Heart left ventricle (tissue), 16 donors: ENCODE results near the gene CCNT1. TPM values are rescaled to one million over a fixed set of nuclear protein-coding genes. Genes with fewer than 3 reads are reported as not detected.
"Not testable (repeated sequence)": the region's sequence is repeated elsewhere in the genome, so short reads cannot be mapped to it uniquely, and the experiment has no call there.

ENCODE experiments used
- ATAC-seq, 4 donors: fragments of 200-7000 bp; cut with Tn5 transposase; one replicate each; pipeline ENCODE4 v1.9.1; 2020 to 2022; ENCODE audit warnings: moderate library complexity in 4 of 4, mild to moderate bottlenecking in 3 of 4, moderate number of reproducible peaks in 1 of 4
- DNase-seq, 5 donors: peaks; one replicate each; pipeline ENCODE4 v3.0.0-alpha.2; 2020
- H3K27ac ChIP-seq, 12 donors: fragments of 200-600 bp; sonication (generic) in 4 of 12; one replicate each; pipeline versions ENCODE4 v1.5.0 to v1.8.0; 2016 to 2022; ENCODE audit warnings: mild to moderate bottlenecking in 2 of 12
- H3K27me3 ChIP-seq, 9 donors: fragments of 200-600 bp; sonication (generic) in 2 of 9; one replicate each; pipeline versions ENCODE4 v1.5.1 to v1.8.0; 2016 to 2022; ENCODE audit warnings: mild to moderate bottlenecking in 3 of 9
- H3K36me3 ChIP-seq, 9 donors: fragments of 200-600 bp; sonication (generic) in 2 of 9; one replicate each; pipeline versions ENCODE4 v1.5.0 to v1.8.0; 2018 to 2022; ENCODE audit warnings: mild to moderate bottlenecking in 2 of 9
- H3K4me1 ChIP-seq, 12 donors: fragments of 200-600 bp; sonication (generic) in 4 of 12; one replicate each; pipeline versions ENCODE4 v1.5.0 to v1.8.0; 2016 to 2022; ENCODE audit warnings: mild to moderate bottlenecking in 3 of 12
- H3K4me3 ChIP-seq, 12 donors: fragments of 200-600 bp; sonication (generic) in 4 of 12; one replicate each; pipeline versions ENCODE4 v1.5.0 to v1.8.0; 2017 to 2022; ENCODE audit warnings: mild to moderate bottlenecking in 9 of 12, moderate library complexity in 4 of 12
- H3K9me3 ChIP-seq, 12 donors: fragments of 200-600 bp; sonication (generic) in 4 of 12; one replicate each; pipeline versions ENCODE4 v1.5.0 to v1.8.0; 2016 to 2022; ENCODE audit warnings: mild to moderate bottlenecking in 1 of 12
- POLR2A ChIP-seq, 2 donors: fragments of 450-650 bp; IDR thresholded peaks; one replicate each; pipeline ENCODE4 v1.6.1; 2017; ENCODE audit warnings: antibody characterized with exemption in 2 of 2, mild to moderate bottlenecking in 2 of 2, moderate library complexity in 2 of 2
- WGBS, 4 donors: extraction: QIAGEN DNeasy Blood & Tissue Kit in 2 of 4; methylation state at CpG; one replicate each; pipeline versions ENCODE4 v1.1.5 to v1.1.7; 2013 to 2018; 5-methylcytosine and 5-hydroxymethylcytosine counted together
- intact Hi-C, 10 donors: fragments of 100-400 bp; cut with DNase I; formaldehyde crosslinking; loops; one replicate each; pipeline versions ENCODE4 v1.11.1 to v1.14.2; 2022
- polyA plus RNA-seq, 2 donors: library from polyadenylated mRNA; stranded (reverse); fragments of 200-250 nt; gene quantifications; one replicate each; pipeline ENCODE4 v1.2.3, GENCODE V29; 2013
- total RNA-seq, 9 donors: library from RNA; depleted of rRNA in 2 of 9; stranded (reverse); fragments of >200 nt in 2 of 9; fragmentation: NEBNext Ultra II Directional in 3 of 9; extraction: Animal tissue kit (Norgen Biotek cat#: 25700) in 3 of 9; gene quantifications; one replicate each; pipeline versions ENCODE4 v1.1.0 to v1.2.4, GENCODE V29; 2016 to 2023
- TF ChIP-seq, protein P1 (sequence below), 12 donors: fragments of 200-600 bp; sonication (generic) in 4 of 12; IDR thresholded peaks; one replicate each; pipeline versions ENCODE4 v1.5.0 to v1.8.0; 2018 to 2022; ENCODE audit warnings: antibody characterized with exemption in 12 of 12, mild to moderate bottlenecking in 5 of 12
- donor health status: ischemic (EF 13 %, LVEDD 7.1; RV severe dilation, severe dysfunction).
- donor health status: healthy with polysubstance abuse.
- donor health status: DM: no; HTN: yes; CAD: no.
- donor health status: DM: no; HTN: no; CAD: no.
- donor health status: ischemic (EF 25% LVEDD 6.9; RV normal size, moderate dysfunction).
- donor health status: ischemic (EF 25% LVEDD 5.7; RV mildly dilated, moderate dysfunction).
- donor health status: healthy.
- donor health status: DM: yes; HTN: yes; CAD: no.
- donor health status: ischemic (EF 35%, LVEDD 5.7; RV mildly dilated, moderate dysfunction).
- donor health status: nonischemic (EF 11% LVEDD 7.7; RV severe dilation, severe dysfunction).
- donor health status: DM: yes; HTN: yes; CAD: no.
- donor health status: PGD.
- donor health status: ischemic (EF 29% LVEDD 5.4; RV normal size, mild dysfunction).
- donor health status: nonischemic (EF 23%, LVEDD 6.1; RV moderate dilation, normal function).

CCNT1 gene
- total and polyA plus RNA-seq, 11 donors: 2.4 to 29.7 (median 16.6) TPM

DNA sequence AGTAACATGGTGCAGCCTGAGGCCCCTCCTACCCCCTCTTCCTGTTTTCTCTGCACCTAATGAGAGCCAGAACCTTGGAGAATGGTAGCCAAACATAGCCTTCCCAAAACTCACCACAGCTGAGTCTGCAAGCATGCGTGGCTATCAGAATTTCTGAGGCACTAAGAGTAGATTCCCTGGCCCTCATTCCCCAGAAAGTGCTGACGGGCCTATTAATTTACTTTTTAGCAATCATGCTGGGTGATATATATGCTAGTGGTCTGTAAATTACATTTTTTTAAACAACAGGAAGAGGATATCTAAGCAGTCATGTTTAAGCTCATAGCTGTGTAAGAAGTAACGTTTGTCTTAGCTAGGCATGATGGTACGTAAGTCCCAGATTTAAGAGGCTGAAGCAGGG lies 64.8 kb downstream of the CCNT1 start:
- 56 to 75% (median 70%) methylated on average over 4 of the region's 4 CpGs for WGBS, 4 donors
- DNase-seq (no peak), ATAC-seq (no peak)
- intact Hi-C loops: no loop called here
- no peak overlapping the region for H3K4me3 ChIP-seq
- peaks cover 0 to 98% (median 69%) of the 10 kb centered on the region in 9 donors for H3K36me3 ChIP-seq
- no peaks in the 10 kb centered on the region for H3K4me1 ChIP-seq
- H3K27me3 ChIP-seq: no peaks in the 10 kb centered on the region
- TF ChIP-seq, protein P1, sequence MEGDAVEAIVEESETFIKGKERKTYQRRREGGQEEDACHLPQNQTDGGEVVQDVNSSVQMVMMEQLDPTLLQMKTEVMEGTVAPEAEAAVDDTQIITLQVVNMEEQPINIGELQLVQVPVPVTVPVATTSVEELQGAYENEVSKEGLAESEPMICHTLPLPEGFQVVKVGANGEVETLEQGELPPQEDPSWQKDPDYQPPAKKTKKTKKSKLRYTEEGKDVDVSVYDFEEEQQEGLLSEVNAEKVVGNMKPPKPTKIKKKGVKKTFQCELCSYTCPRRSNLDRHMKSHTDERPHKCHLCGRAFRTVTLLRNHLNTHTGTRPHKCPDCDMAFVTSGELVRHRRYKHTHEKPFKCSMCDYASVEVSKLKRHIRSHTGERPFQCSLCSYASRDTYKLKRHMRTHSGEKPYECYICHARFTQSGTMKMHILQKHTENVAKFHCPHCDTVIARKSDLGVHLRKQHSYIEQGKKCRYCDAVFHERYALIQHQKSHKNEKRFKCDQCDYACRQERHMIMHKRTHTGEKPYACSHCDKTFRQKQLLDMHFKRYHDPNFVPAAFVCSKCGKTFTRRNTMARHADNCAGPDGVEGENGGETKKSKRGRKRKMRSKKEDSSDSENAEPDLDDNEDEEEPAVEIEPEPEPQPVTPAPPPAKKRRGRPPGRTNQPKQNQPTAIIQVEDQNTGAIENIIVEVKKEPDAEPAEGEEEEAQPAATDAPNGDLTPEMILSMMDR (IDR thresholded peaks at IDR 0.05): no peak
- TF ChIP-seq POLR2A (IDR thresholded peaks at IDR 0.05): no peak
- H3K27ac ChIP-seq: no peak overlapping the region
- H3K9me3 ChIP-seq: no peaks in the 10 kb centered on the region

DNA sequence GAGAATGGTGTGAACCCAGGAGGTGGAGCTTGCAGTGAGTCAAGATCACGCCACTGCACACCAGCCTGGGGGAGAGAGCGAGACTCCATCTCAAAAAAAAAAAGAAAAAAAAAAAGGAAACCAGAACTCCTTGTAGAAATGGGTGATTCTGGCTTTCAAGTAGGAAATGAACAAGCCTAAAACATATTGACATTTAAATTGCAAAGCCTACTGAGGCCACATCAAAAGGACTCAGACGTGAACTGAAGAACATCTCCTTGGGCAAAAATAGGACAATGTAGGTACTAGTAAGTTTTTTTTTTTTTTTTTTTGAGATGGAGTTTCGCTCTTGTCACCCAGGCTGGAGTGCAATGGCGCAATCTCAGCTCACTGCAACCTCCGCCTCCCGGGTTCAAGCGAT lies 71.2 kb downstream of the CCNT1 start:
- H3K27me3 ChIP-seq, intact Hi-C loops, H3K9me3 ChIP-seq, H3K27ac ChIP-seq, DNase-seq, H3K4me3 ChIP-seq, ATAC-seq, H3K4me1 ChIP-seq: not testable (repeated sequence)
- peaks cover 0 to 48% (median 12%) of the 10 kb centered on the region in 9 donors for H3K36me3 ChIP-seq
- 95 to 98% (median 97%) methylated on average over 8 of the region's 8 CpGs for WGBS, 4 donors

DNA sequence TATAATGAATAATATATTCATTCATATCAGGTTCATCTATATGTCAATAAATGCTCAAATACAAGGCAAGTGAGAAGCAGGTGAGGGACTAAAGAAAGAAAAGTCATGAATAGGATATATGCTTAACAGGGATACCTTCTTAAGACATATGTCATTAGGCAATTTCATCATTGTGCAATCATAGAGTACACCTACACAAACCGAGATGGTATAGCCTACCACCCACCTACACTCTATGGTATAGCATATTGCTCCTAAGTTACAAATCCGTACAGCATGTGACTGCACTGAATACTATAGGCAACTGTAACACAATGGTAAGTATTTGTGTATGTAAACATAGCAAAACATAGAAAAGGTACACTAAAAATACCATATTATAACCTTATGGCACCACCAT lies 73.5 kb downstream of the CCNT1 start:
- Histone ChIP-seq H3K4me1 (no peaks in the 10 kb centered on the region), H3K27me3 (no peaks in the 10 kb centered on the region), H3K9me3 (no peaks in the 10 kb centered on the region), H3K4me3 (no peak overlapping the region), H3K27ac (no peak overlapping the region), H3K36me3 (peaks cover 0 to 25% (median 3%) of the 10 kb centered on the region in 9 donors)
- TF ChIP-seq POLR2A (IDR thresholded peaks at IDR 0.05): no peak
- TF ChIP-seq, protein P1 (IDR thresholded peaks at IDR 0.05): no peak
- 92 to 98% (median 95%) methylated on average over 2 of the region's 2 CpGs for WGBS, 4 donors
- intact Hi-C loops: no loop called here
- DNase-seq: no peak
- ATAC-seq: no peak

DNA sequence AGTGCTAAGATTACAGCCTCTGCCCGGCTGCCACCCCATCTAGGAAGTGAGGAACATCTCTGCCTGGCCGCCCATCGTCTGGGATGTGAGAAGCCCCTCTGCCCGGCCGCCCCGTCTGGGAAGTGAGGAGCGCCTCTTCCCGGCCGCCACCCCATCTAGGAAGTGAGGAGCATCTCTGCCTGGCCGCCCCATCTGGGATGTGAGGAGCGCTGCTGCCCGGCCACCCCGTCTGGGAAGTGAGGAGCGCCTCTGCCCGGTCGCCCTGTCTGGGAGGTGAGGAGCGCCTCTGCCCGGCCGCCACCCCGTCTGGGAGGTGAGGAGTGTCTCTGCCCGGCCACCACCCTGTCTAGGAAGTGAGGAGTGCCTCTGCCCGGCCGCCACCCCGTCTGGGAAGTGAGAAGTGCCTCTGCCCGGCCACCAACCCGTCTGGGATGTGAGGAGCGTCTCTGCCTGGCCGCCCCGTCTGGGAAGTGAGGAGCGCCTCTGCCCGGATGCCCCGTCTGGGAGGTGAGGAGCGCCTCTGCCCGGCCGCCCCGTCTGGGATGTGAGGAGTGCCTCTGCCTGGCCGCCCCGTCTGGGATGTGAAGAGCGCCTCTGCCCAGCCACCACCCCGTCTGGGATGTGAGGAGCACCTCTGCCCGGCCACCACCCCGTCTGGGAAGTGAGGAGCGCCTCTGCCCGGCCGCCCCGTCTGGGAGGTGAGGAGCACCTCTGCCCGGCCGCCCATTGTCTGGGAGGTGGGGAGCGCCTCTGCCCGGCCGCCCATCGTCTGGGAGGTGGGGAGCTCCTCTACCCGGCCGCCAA lies 74.6 kb downstream of the CCNT1 start:
- H3K9me3 ChIP-seq, H3K27me3 ChIP-seq, ATAC-seq, H3K4me1 ChIP-seq, H3K27ac ChIP-seq, H3K4me3 ChIP-seq, DNase-seq, intact Hi-C loops: not testable (repeated sequence)
- H3K36me3 ChIP-seq: peaks cover 0 to 16% (median 0%) of the 10 kb centered on the region in 9 donors
- 93 to 96% (median 95%) methylated on average over 32 to 54 of the region's 54 CpGs for WGBS, 4 donors

DNA sequence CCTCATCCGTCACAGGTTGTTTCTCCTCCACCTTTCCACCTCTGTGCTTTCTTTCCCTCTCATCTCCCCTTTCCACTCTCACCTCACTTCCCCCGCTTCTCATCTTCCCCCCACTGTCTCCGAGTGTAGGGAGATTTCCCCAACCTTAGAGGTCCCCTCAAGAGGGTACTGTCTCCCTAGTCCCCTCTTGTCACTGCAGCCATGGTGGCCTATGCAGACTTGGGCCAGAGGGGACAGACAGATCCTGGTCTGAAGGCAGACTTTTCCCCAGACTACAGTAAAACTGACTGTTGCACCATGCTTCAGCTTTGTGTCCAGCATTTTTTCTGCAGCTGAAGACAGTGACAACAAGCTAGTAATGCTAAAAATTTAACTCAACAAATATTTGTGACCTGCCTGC lies 75.7 kb downstream of the CCNT1 start:
- Histone ChIP-seq H3K4me1 (no peaks in the 10 kb centered on the region), H3K4me3 (no peak overlapping the region), H3K27ac (no peak overlapping the region), H3K36me3 (peaks cover 0 to 13% (median 0%) of the 10 kb centered on the region in 9 donors), H3K27me3 (no peaks in the 10 kb centered on the region), H3K9me3 (no peaks in the 10 kb centered on the region)
- intact Hi-C loops: no loop called here
- ATAC-seq (no peak), DNase-seq (no peak)
- WGBS, 4 donors: 92 to 96% (median 93%) methylated on average over 3 of the region's 3 CpGs
- no peak for TF ChIP-seq POLR2A (IDR thresholded peaks at IDR 0.05)
- TF ChIP-seq, protein P1 (IDR thresholded peaks at IDR 0.05): no peak
